ENCODE measurements around the gene ST8SIA4.

Gene ST8SIA4

DNA sequence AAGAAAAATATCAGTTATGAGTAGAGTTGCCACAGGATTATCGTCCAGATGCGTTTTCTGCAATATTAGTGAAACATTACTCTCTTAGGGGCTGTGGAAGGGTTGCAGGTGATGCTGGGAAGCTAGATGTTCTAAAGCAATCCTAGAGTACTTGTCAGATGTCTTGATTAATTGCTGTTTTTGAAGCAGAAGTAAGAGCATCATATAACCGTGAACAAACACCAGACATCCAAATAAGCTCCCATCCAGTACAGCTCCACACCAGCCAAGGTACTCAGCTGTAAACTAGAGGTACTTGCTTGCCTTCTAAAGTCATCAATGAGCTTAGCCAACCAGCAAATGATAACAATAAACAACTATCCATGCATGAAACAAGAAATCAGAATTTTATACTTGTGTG lies 131.1 kb downstream of the ST8SIA4 start:
- TF ChIP-seq, protein P1, sequence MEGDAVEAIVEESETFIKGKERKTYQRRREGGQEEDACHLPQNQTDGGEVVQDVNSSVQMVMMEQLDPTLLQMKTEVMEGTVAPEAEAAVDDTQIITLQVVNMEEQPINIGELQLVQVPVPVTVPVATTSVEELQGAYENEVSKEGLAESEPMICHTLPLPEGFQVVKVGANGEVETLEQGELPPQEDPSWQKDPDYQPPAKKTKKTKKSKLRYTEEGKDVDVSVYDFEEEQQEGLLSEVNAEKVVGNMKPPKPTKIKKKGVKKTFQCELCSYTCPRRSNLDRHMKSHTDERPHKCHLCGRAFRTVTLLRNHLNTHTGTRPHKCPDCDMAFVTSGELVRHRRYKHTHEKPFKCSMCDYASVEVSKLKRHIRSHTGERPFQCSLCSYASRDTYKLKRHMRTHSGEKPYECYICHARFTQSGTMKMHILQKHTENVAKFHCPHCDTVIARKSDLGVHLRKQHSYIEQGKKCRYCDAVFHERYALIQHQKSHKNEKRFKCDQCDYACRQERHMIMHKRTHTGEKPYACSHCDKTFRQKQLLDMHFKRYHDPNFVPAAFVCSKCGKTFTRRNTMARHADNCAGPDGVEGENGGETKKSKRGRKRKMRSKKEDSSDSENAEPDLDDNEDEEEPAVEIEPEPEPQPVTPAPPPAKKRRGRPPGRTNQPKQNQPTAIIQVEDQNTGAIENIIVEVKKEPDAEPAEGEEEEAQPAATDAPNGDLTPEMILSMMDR (IDR thresholded peaks at IDR 0.05): no peak

DNA sequence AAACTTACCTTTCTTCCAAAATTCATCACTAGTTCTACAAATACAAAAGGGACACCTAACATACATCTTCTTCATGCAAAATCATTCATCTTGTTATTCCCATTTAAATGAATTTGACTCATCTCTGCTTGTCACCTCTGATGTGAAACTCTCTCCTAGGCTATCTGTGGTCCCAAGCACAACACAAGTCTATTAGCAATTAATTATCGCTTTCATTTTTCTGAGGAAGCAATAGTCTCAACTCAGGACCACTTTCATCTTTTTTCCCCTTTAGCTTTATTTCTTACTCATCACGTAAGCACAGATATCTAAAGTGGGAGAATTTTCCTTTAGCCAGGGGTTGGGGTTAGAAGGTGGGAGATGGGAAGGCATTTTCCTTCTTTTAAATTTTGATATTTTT lies 131.9 kb downstream of the ST8SIA4 start:
- TF ChIP-seq, protein P1 (IDR thresholded peaks at IDR 0.05): no peak

DNA sequence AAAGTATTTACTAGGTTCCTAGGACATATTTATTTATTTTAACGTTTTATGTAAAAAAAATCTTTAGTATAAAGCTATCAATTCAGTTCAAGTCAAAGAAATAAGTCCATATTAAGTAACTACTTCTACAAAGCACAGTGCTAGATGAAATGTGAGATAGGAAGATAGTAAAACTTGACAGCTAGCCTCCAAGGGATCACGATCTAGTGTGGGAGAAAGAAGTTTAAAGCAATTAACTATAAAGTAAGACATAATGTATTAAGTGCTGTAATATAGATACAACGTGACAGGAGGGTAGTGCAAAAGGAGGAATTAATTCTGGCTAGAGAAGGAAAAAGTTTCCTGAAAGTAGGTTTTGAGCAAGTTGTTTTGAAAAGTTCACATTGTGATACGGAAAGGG lies 134.9 kb downstream of the ST8SIA4 start:
- TF ChIP-seq, protein P1 (IDR thresholded peaks at IDR 0.05): no peak

DNA sequence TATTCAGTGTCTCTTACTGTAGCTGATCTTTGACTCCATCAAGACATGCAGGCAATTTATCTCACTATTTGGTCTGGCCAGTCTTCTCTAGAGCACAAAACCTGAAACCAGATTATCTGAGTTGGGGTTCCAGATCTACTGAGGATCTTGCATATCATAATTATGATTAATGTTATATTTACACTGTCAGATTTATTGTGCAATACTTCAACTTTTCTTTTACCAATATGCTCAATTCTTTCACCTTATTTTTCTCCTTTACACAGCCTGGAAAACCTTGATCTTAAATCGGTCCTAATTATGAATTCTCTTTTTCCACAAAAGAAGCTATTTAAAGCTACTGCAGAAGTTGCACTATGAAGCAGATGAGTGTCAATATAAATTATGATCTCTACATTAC lies 140.1 kb downstream of the ST8SIA4 start:
- TF ChIP-seq, protein P1 (IDR thresholded peaks at IDR 0.05): no peak

DNA sequence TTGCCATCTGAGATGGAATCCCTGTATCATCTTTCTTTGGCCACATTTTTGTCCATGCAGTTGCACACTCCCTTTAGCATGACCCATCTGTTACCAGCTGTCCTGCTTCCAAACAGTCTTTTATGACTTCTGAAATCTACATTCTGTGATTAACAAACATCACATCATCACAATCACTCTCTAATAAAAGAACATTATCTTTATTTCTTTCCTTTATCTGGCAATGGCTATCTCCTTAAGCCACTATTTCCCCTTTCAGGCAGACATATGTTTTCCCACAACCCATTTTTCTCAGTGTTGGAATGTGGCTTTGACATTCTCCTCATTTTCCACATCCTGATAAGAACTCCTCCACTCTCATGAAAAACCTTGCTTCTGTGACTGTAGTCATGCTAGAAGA lies 141.0 kb downstream of the ST8SIA4 start:
- TF ChIP-seq, protein P1 (IDR thresholded peaks at IDR 0.05): no peak

DNA sequence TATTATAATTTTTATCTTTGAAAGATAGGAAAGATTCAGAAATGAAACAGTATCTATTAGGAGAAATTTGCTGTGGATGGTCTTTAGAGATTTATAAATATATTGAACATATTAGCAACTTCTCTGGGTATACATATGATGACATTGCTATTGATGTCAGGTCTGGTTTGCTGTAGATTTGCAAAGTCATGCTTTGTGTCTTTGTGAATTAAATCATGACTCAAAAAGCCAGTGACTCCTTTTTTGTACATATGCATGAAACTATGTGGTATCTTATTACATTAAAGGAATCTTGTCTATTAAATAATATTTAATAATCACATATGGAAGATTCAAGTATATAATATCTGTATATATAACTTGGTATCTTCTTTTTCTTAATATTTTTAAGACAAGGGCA lies 141.9 kb downstream of the ST8SIA4 start:
- TF ChIP-seq, protein P1 (IDR thresholded peaks at IDR 0.05): no peak

DNA sequence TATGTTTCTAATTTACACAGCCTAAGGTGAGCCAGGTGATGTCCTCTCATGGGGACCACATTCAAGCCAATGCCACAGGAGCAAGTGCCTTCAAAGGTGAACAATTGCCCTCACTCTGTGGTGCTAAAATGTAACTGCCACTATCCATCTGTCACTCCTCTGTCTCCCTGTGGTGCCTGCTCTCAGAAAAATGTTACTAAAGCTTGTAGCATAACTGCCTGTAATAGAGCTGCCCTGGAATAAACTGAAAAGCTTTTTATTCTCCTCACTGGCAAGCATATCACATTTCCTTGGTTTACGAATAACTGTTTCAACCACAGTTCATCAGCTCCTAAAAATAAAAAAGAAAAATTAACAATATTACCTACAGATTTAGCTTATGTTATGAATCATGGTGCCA lies 142.4 kb downstream of the ST8SIA4 start:
- TF ChIP-seq, protein P1 (IDR thresholded peaks at IDR 0.05): no peak

DNA sequence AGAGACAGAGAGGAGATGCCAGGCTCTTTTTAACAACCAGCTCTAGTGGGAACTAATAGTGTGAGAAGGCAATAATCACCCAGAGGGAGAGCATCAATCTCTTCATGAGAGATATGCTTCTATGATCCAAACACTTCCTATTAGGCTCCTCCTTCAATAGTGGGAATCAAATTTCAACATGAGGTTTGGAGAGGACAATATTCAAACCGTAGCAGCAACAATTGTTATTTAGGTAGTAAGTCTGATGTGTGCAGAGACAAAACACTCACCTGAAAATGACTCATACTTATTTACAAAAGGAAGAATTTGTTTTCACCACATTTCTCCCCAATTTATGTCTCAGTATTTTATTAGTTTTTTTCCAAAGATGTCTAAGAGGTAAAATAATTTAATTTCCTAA lies 144.3 kb downstream of the ST8SIA4 start:
- TF ChIP-seq, protein P1 (IDR thresholded peaks at IDR 0.05): no peak
